Measurements from ENCODE around the gene UBE2D1.

Gene UBE2D1

GRCh38 chr10:58326967-58327381, 7.8 kb upstream of the UBE2D1 start:
- Histone ChIP-seq H3K4me3 (ENCODE audit: low read length) (no peak overlapping the region), H3K4me2 (ENCODE audit: low read length) (no peak overlapping the region), H3K4me1 (ENCODE audit: control insufficient read depth, low read length) (peaks cover 8% of the 10 kb centered on the region), H3K9me2 (replicated peaks; ENCODE audit: control insufficient read depth, low read length) (no peaks in the 10 kb centered on the region), H3K9me3 (ENCODE audit: control insufficient read depth, insufficient read depth, low read length) (no peaks in the 10 kb centered on the region), H3K79me2 (ENCODE audit: control insufficient read depth, low read length) (no peaks in the 10 kb centered on the region), H3K27me3 (ENCODE audit: control insufficient read depth, low read length) (no peaks in the 10 kb centered on the region), H3F3A (ENCODE audit: control insufficient read depth, insufficient read depth) (no peaks in the 10 kb centered on the region), H3K36me3 (ENCODE audit: control insufficient read depth, low read length) (no peaks in the 10 kb centered on the region), H4K20me1 (ENCODE audit: control insufficient read depth, insufficient read depth, low read depth, low read length) (no peaks in the 10 kb centered on the region), H3K27ac (ENCODE audit: low read depth, low read length) (no peak overlapping the region)
- no peak for TF ChIP-seq EZH2phosphoT487 (IDR thresholded peaks at IDR 0.05; ENCODE audit: borderline replicate concordance, low read length)
- no peak for TF ChIP-seq CTCF (IDR thresholded peaks at IDR 0.05; ENCODE audit: low read depth, low read length, poor library complexity, severe bottlenecking)

- Histone ChIP-seq H3K9me3 (ENCODE audit: control insufficient read depth, insufficient read depth, low read length) (no peaks in the 10 kb centered on the region), H3K27me3 (ENCODE audit: control insufficient read depth, low read length) (no peaks in the 10 kb centered on the region), H3K79me2 (ENCODE audit: control insufficient read depth, low read length) (no peaks in the 10 kb centered on the region), H4K20me1 (ENCODE audit: control insufficient read depth, insufficient read depth, low read depth, low read length) (no peaks in the 10 kb centered on the region), H3K27ac (ENCODE audit: low read depth, low read length) (no peak overlapping the region), H3K4me3 (ENCODE audit: low read length) (no peak overlapping the region), H3F3A (ENCODE audit: control insufficient read depth, insufficient read depth) (no peaks in the 10 kb centered on the region), H3K4me2 (ENCODE audit: low read length) (no peak overlapping the region), H3K36me3 (ENCODE audit: control insufficient read depth, low read length) (no peaks in the 10 kb centered on the region), H3K9me2 (replicated peaks; ENCODE audit: control insufficient read depth, low read length) (no peaks in the 10 kb centered on the region), H3K4me1 (ENCODE audit: control insufficient read depth, low read length) (no peaks in the 10 kb centered on the region)
- TF ChIP-seq CTCF (IDR thresholded peaks at IDR 0.05; ENCODE audit: low read depth, low read length, poor library complexity, severe bottlenecking): no peak
- TF ChIP-seq EZH2phosphoT487 (IDR thresholded peaks at IDR 0.05; ENCODE audit: borderline replicate concordance, low read length): no peak
Observed at GRCh38 chr10:58328233-58328632, 6.6 kb upstream of the UBE2D1 start.

GRCh38 chr10:58330431-58330830, 4.4 kb upstream of the UBE2D1 start:
- Histone ChIP-seq H3K27ac (ENCODE audit: low read depth, low read length) (no peak overlapping the region), H3K27me3 (ENCODE audit: control insufficient read depth, low read length) (no peaks in the 10 kb centered on the region), H3K36me3 (ENCODE audit: control insufficient read depth, low read length) (no peaks in the 10 kb centered on the region), H3K9me2 (replicated peaks; ENCODE audit: control insufficient read depth, low read length) (no peaks in the 10 kb centered on the region), H3K9me3 (ENCODE audit: control insufficient read depth, insufficient read depth, low read length) (no peaks in the 10 kb centered on the region), H3K4me2 (ENCODE audit: low read length) (no peak overlapping the region), H3K4me3 (ENCODE audit: low read length) (no peak overlapping the region), H3K4me1 (ENCODE audit: control insufficient read depth, low read length) (peaks cover 7% of the 10 kb centered on the region; the same call in 1 of the 2 replicates), H4K20me1 (ENCODE audit: control insufficient read depth, insufficient read depth, low read depth, low read length) (no peaks in the 10 kb centered on the region), H3F3A (ENCODE audit: control insufficient read depth, insufficient read depth) (no peaks in the 10 kb centered on the region), H3K79me2 (ENCODE audit: control insufficient read depth, low read length) (peaks cover 5% of the 10 kb centered on the region)
- no peak for TF ChIP-seq EZH2phosphoT487 (IDR thresholded peaks at IDR 0.05; ENCODE audit: borderline replicate concordance, low read length)
- TF ChIP-seq CTCF (IDR thresholded peaks at IDR 0.05; ENCODE audit: low read depth, low read length, poor library complexity, severe bottlenecking): no peak
